ENCODE results near the gene PNMA6E.

Gene PNMA6E

GRCh38 chrX:153442463-153442862 lies 41.3 kb upstream of the PNMA6E start:
- no peak overlapping the region for H3K4me3 ChIP-seq (ENCODE audit: low read depth, low read length)
- no peak for DNase-seq (ENCODE audit: low read depth)
- no peak for TF ChIP-seq CTCF (IDR thresholded peaks at IDR 0.05; ENCODE audit: low read depth, low read length, missing control alignments)

- DNase-seq (ENCODE audit: low read depth) = no peak
- TF ChIP-seq CTCF (IDR thresholded peaks at IDR 0.05; ENCODE audit: low read depth, low read length, missing control alignments) = no peak
- H3K4me3 ChIP-seq (ENCODE audit: low read depth, low read length) = no peak overlapping the region
Measured at GRCh38 chrX:153441981-153442380, 40.8 kb upstream of the PNMA6E start.

GRCh38 chrX:153441296-153441695 lies 40.1 kb upstream of the PNMA6E start:
- TF ChIP-seq CTCF (IDR thresholded peaks at IDR 0.05; ENCODE audit: low read depth, low read length, missing control alignments) = no peak
- no peak overlapping the region for H3K4me3 ChIP-seq (ENCODE audit: low read depth, low read length)
- no peak for DNase-seq (ENCODE audit: low read depth)

DNA sequence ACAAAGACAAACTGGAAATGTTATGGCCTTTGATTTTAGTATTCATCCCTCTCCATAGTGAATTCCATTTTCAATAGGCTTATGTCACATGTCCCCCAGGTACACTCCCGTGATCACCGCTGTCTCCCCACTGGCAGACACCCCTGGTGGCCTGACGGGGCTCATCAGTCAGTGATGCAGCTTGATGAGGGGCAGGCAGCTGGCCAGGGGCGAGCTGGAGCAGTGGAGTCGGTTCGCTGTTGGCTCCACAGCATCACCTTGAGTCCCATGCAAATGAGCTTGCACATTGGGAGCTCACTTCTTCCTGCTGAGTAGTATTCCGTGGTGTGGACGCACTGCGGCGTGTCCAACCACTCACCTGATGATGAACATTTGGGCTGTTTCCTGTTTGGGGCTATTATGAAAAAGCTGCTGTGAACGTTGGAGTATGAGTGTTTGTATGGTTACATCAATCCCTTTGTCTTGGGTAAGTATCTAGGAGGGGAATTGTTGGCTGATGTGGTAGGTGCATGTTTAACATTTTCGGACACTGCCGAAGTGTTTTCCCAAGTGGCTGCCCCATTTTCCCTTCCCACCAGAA lies 39.5 kb upstream of the PNMA6E start:
- no peak for DNase-seq (ENCODE audit: low read depth)
- no peak for TF ChIP-seq CTCF (IDR thresholded peaks at IDR 0.05; ENCODE audit: low read depth, low read length, missing control alignments)
- H3K4me3 ChIP-seq (ENCODE audit: low read depth, low read length) = no peak overlapping the region

DNA sequence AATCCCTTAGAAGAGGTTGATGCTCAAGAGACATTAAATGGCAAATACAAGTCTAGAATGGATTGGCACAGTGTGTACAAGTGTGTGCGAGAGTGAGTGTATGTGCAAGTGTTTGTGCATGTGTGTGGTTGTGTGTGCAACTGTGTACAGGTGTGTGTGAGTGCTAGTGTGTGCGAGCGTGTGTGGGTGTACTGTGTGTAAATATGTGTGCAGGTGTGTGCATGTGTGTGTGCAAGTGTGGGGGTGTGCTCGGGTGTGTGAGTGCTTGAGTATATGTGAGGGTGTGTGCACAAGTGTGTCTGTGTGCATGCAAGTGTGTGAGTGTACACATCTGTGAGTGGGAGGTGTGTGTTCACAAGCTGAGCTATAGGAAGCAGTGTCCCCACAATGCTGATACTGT lies 38.8 kb upstream of the PNMA6E start:
- H3K4me3 ChIP-seq (ENCODE audit: low read depth, low read length) = no peak overlapping the region
- no peak for DNase-seq (ENCODE audit: low read depth)
- no peak for TF ChIP-seq CTCF (IDR thresholded peaks at IDR 0.05; ENCODE audit: low read depth, low read length, missing control alignments)

DNA sequence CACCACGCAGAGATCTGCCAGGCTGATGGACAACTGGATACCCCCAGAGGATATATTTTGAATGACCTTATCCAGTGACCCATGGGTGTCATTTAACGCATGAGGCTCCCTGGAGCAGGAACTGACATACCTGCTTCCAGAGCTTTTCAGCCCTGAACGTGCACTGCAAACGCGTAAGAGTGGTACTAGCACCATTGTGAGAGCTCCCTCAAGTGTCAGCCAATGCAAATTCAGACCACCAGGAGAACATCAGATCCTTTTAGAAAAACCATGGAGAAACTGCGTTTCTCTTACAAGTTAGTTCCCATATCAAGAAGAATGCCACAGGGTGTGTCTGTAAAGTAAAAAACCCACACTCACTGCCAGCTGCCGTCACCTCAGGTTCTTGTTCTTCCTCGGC lies 37.4 kb upstream of the PNMA6E start:
- H3K4me3 ChIP-seq (ENCODE audit: low read depth, low read length) = no peak overlapping the region
- peak; percentile 9 for TF ChIP-seq CTCF (IDR thresholded peaks at IDR 0.05; ENCODE audit: low read depth, low read length, missing control alignments)
- DNase-seq (ENCODE audit: low read depth) = no peak

DNA sequence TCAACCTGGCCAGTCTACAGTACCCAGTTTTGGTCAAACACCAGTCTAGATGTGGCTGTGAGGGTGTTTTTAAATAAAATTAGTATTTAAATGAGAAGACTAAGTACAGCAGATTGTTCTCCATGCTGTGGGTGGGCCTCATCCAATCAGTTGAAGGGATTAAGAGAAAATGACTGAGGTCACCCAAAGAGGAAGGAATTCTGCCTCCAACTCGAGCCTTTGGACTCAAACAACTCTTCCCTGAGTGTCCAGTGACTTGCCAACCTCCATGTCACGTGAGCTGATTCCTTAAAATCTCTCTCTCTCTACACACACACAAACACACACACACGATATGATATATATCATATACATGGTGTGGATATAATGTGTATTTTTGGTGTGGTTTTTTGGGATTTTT lies 34.7 kb upstream of the PNMA6E start:
- DNase-seq (ENCODE audit: low read depth) = no peak
- no peak for TF ChIP-seq CTCF (IDR thresholded peaks at IDR 0.05; ENCODE audit: low read depth, low read length, missing control alignments)
- no peak overlapping the region for H3K4me3 ChIP-seq (ENCODE audit: low read depth, low read length)

Data from GM12864 (cell line).